GM19238 (cell line): ENCODE measurements around the gene OR52N5.

Source experiments
- DNase-seq: peaks from one replicate; pipeline ENCODE4 v3.0.0; 2011; ENCODE audit warnings: low spot score; ENCODE audit not compliant: insufficient read length

The OR52N5 gene

DNA sequence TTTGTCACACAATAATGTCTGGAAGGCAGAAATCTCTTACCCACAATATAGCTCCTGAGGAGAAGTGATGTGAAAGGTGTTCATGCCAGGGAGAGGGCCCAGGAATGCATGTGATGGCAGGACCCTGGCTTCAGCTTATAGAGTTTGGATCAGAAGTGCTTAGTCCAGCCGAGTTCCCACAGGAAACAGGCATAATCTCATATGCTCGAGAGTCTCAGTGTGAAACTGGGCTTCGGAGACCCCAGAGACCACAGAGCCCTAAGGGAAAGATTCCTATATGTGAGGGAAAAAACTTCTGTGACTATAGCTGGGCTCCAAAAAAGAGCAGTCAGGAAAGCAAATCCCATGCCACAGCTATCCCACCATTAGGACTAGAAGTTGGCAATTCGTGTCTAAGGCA lies at the start of gene OR52N5:
Gene OR52N5, minus strand, starts transcription at position 101 of the 400 bp plus-strand sequence. CDS start 4,721 bp downstream, outside the sequence.
- DNase-seq: no peak

DNA sequence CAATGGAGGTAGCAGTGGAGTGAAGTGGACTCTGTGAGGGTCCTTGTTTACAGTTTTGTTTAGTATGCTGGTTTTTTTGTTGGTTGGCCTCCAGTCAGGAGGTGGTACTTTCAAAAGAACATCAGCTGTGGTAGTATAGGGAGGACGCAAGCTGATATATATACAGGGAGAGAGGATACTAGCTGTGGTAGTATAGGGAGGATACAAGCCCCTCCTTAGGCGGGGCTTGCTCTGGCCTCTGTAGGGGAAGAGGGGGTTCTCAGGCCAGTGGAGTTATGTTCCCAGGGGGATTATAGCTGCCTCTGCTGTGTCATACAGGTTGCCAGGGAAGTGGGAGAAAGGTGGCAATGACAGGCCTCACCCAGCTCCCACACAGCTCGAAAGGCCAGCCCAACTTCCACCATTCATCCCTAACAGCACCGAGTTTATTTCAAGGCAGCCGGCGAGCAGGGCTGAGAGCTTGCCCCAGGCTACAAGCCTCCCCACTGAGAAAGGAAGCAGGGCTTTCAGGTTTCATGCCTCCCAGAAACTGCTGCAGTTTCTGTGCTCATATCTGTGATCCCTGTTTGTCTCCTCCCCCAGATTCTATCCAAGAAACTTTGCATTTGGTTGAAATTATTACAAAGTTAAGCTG lies 48.2 kb upstream of the OR52N5 start:
- no peak for DNase-seq

DNA sequence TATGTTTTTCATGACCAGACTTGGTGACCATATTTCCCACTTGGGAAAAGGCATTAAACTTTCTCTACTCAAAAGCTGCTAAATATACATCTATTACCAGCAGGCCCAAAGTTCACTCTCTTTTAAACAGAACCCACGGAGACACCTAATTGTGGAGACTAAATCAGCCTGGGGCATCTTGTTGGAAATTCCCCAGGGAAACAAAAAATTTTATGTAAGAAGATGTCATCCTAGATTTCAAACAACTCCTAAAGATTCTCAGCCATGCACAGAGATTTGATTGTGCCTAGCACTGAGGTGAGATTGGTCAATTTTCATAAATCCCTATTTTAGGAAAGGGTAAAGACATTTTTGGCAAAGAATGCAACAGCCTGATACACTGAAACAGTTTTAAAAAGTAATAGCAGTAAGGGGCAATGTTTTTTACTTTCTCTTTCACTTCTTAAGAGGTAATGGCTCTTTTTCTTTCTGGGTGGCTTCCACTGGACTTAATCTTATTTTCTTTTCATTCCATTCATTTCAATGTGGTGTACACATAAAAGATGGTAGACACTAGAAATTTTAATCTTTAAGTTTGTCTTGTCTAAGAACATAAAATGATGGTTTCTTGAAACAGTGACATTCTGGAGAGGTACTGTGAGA lies 35.2 kb upstream of the OR52N5 start:
- no peak for DNase-seq

DNA sequence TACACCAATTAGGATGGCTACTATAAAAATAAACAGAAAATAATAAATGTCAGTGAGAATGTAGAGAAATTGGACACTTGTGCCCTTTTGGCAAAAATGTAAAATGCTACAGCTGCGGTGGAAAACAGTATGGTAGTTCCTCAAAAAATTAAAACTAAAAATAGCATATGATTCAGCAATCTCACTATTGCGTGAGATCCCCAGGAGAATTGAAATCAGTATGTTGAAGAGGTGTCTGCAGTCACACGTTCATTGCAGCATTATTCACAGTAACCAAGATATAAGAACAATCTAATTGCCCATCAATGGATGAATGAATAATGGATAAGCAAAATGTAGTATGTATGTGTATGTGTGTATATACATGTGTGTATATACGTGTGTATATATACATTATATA lies 32.4 kb upstream of the OR52N5 start:
- DNase-seq: no peak

DNA sequence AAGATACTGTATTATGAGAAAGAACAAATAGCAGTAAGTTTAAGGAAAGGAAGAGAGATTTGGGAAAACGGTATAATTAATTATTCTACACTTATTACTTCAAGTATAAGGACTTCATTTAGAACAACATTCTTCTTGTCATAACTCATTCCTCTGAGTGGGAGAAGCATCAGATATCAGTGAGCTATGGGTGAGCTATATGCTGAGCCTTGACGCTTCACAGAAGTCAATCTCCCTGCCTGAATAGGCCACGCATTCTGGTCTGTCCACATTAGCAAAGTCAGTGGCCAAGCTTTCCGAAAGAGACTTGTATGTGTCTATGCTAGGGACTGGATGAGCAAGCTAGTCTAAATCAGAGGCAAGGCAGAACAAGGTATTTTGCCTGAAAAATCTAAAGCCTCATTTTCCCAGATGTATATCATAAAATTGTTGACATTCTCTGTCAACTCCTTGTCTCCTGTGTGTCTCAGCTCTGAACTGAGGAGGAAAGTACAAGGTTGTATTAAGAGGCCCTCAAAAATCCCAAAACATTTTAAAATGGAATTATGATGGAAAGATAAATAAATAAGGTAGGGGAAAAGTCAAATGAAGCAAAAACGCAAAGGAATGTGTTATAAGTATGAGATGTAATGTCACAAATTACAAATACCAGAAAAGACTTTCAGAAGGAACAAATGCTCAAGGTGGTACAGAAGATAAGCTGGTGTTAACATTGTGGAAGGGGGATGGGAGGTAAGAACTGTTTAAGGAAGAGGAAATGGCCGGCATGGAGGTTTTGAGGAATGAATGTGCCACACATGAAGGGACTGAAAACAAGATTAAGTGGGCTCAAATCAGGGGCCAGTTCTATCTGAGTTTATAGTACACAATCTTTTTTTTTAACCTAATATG lies 27.0 kb upstream of the OR52N5 start:
- no peak for DNase-seq

DNA sequence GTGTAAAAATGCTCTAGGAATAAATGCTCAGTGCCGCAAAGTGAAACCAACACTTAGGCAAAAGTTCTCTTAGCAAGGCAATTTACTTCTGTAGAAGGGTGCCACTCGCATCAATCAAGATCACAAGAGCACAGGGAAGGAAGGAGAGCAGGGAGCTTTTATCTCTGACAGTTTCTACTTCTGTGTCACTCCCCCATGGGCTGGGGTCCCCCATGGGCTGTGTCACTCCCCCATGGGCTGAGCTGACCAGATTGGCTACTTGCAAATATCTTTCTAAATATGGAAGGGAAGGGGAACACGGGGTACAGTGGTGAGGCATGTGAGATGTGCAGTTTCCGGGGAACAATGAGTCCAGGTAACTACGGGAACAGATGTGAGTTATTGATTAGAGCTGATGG lies 26.0 kb upstream of the OR52N5 start:
- no peak for DNase-seq

DNA sequence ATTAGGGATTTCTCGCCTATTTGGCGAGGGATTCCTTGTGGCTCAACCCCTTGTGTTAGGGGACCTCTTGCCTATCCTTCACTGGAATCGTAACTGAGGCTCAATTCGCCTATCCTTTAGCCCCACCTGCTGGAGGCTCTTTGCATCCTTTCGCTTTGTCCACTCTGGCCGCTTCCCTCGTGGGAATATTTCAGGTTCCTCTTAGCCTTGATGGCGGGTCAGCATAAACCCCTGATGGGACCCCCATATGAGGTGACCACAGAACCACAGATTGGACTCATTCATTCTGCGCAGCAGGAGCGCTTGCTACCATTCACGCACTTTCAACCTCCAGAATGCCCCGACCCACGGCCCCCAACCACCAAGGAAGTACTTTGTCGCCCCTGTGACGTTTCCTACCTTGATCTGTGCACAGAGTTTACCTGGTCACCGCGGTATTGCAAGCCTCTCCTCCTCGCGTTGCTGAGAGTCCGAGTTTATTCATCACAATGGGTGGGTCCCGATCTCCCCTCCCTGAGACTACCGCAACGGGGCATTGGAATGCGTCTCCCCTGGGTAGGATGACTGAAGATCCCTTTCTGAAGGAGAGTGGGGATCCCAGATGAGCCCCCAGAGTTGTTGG lies 25.5 kb upstream of the OR52N5 start, which contains the start of gene OR52N2:
Gene OR52N2, plus strand, starts transcription at position 425 of the 622 bp plus-strand sequence. CDS start 11,412 bp downstream, outside the sequence.
- peak; percentile 3 for DNase-seq

DNA sequence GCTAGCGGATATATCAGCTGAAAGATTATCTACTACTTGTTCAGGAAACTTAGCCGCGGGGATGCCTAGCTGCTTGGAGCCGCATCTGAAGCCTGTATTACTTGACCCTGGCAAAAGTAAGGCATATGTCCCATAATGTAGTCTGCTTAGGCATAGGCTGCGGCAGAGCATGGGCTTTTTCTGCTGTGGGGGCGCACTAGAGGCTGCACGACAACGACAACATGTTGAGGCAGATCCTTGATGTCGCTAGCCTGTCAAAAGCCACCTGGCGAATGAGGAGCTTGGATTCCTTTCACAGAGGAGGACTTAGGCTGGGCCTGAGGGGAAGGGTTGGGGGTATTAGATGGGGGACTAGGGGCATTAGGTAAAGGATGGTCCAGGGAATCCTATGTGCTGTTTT lies 24.4 kb upstream of the OR52N5 start:
- no peak for DNase-seq

DNA sequence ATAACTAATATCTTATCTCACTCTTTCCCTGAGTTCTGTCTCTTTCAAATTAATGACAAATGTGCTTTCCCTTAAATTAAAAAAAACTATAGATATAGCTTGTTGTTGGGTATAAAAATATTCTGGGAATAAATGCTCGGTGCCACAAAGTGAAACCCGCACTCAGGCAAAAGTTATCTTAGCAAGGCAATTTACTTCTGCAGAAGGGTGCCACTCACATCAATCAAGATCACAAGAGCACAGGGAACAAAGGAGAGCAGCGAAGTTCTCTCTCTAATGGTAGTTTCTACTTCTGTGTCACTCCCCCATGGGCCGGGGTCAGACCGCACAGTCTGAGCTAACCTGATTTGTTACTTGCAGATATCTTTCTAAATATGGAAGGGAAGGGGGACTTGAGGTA lies 20.8 kb upstream of the OR52N5 start:
- no peak for DNase-seq

DNA sequence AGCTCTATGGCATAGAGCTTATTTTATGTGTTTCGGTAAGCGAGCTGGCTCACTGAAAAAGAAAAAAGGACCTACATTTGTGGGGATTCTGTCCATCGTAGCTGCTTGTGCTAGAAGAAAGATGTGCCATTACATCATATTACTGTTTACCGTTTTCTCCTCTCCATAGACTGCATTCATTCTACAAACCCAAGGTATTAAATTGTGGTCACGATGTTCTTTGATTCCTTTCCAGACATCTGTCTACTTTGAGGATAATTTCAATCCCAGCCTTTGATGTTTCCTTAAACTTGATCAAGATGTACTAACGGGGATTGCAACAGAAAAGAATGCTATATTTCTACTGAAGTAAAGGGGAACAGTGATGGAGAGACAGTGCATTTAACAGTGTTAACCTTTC lies 13.4 kb upstream of the OR52N5 start:
- DNase-seq: no peak

DNA sequence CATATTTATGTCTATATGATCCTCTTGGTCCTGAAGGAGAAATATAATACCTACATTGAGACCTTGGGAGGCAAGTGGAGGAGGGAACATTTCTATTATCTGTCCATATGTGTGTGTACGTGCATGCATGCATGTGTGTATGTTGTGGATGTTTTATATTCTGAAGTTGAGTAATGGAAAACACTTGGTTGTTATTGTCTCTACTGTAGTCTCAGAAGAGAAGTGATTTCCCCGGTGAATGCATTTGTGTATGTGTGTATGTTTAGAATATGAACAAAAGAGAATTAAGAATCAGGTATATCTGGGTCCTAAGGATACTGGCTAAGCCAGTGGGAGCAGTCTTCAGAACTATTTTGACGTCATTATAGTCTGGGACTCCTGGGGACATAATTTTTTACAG lies 8.0 kb upstream of the OR52N5 start, which contains the start of gene OR52N1:
Gene OR52N1, minus strand, starts transcription at position 101 of the 400 bp plus-strand sequence. CDS start 2,449 bp downstream, outside the sequence.
- no peak for DNase-seq

DNA sequence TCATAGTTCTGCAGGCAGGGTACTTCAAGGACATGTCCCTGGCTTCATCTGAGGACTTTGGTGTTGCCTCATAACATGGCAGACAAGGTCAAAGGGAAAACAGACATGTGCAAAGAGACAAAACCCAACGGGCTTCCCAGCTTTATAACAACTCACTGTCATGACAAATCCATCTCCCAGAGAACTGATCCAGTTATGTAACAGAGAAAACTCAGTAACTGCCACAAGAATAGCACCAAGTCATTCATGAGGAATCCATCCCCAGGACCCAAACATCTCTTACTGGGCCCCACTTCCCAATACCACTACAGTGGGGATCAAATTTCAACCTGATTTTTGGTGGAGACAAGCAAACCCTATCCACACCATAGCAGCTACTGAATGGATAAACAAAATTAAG lies 16.1 kb downstream of the OR52N5 start:
- DNase-seq: no peak

DNA sequence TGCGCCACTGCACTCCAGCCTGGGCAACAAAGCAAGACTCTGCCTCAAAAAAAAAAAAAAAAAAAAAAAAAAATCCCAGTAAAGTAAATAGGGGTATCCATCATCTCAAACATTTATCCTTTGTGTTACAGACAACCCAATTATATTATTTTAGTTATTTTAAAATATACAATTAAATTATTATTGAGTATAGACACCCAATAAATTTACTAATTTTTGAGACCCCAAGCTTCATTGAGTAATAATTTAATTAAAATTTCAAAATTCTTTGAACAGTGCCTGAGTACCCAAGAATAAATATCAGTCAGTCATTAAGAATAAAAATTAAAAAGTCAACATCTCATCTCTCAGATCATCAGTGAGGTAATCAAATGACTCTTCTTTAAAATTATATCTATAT lies 29.2 kb downstream of the OR52N5 start, which contains the start of gene OR52N4:
Gene OR52N4, plus strand, starts transcription at position 301 of the 400 bp plus-strand sequence. CDS start 498 bp downstream, outside the sequence.
- DNase-seq: no peak

DNA sequence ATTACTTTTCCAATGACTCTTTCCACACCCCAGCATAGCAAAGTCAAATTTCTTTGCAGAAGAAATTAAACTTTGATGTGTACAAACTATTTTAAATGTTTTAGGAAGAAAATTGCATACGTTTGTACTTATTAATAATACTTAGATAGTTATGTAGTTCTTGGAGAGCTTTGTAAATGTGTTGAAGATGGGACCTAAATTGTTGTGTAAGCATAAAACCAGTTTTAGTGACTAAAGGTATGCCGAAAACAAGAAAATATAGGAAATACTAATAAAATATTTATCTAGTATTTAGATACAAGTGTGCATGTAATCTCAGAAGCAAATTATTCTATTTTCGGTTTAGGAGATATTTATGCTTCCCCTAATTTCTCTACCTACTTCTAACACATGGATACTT lies 33.3 kb downstream of the OR52N5 start:
- DNase-seq: no peak

DNA sequence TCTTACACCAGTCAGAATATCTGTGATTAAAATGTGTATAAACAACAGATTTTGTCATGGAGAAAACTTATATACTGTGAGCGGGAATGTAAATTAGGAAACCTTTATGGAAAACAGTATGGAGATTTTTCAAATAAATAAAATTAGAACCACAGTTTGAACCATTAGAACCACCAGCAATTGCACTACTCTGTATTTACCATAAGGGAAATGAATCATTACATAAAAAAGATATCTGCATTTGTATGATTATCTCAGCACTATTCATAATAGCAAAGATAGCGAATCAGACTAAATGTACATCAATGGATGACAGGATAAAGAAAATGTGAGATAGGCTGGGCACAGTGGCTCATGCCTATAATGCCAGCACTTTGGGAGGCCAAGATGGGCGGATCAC lies 36.5 kb downstream of the OR52N5 start:
- no peak for DNase-seq

DNA sequence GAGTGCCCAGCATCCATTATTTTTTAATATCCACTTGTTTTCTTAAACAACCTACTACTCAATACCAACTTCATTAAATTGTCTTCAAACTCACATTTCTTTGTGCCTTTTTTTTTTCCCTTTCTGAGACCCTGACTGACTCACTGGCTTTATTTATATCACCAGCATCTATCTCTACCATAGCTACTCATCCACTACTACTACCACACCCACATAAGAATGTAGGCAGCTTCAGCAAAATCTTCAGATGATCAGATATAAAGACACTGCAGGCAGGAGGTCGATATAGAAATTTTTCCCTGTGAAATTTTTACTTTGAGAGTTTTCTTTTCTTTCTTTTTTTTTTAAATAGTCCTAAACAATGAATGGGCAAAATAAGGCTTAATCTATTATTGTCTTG lies 44.7 kb downstream of the OR52N5 start:
- DNase-seq: no peak

DNA sequence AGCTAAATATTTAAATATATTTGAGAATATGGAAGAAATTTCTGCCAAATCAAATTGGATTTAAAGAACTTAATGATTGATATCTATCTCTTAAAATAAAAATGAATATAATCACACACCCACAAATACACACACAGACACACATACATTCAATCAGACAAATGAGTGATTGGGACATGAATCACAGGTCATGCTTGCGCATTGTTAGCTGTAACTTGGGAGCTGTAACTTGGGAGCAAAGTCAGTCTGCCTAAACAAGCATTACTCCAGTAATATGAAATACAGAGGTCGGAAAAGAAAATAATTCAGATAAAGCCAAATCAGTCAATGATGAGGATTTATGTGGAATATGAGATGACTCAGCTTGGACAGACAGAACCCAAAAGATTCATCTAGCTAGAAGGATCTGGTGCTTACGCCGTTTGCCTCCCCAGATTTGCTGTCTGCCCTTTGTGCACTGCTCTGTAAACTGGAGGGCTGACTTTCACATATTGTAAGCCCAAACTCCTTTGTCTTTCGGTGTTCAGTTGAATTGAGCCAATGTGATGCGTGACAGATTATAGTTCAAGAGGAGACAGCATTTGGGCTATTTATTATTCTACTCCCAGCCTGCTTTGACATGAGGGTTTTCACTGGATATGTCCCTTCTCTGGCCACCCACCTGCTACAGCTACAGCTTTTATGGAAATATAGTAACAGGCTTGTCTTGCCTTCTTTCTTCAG lies 45.3 kb downstream of the OR52N5 start:
- no peak for DNase-seq

DNA sequence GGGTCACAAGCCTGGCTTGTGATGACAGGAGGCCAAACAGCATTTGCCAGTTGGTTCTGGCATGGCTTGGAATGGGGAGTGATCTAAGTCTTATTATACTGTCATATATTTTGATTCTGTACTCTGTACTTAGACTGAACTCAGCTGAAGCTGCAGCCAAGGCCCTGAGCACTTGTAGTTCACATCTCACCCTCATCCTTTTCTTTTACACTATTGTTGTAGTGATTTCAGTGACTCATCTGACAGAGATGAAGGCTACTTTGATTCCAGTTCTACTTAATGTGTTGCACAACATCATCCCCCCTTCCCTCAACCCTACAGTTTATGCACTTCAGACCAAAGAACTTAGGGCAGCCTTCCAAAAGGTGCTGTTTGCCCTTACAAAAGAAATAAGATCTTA lies 46.1 kb downstream of the OR52N5 start:
- no peak for DNase-seq

DNA sequence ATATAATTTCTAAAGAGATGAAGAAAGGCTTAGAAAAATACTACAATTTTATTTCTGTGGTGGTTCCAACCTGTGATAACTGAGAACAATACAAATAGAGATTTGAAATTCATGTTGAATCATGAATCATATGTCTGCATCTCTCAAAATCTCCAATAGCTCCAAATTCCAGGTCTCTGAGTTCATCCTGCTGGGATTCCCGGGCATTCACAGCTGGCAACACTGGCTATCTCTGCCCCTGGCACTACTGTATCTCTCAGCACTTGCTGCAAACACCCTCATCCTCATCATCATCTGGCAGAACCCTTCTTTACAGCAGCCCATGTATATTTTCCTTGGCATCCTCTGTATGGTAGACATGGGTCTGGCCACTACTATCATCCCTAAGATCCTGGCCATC lies 46.8 kb downstream of the OR52N5 start, which contains the start of gene OR56B1:
Gene OR56B1, plus strand, starts transcription at position 53 of the 400 bp plus-strand sequence. Its CDS starts 69 bp downstream, at position 122.
- DNase-seq: no peak

DNA sequence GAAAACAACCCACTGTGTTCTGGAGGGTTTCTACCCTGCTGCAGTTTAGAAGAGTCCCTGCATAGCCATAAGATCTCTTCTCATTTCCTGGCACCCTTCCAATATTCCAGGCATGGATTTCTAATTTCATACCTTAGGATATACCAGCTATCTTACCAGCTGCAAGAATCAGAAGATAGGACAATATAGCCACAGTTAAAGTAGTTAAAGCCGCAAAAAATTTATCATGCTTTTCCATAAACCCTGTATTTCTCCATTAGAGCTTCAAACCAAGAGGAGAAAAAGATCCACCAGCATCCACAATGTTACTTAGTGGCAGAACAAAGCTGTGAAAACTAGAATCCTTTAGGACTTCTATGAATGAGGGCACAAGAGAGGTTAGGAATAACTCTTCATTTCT lies 55.5 kb downstream of the OR52N5 start:
- no peak for DNase-seq

DNA sequence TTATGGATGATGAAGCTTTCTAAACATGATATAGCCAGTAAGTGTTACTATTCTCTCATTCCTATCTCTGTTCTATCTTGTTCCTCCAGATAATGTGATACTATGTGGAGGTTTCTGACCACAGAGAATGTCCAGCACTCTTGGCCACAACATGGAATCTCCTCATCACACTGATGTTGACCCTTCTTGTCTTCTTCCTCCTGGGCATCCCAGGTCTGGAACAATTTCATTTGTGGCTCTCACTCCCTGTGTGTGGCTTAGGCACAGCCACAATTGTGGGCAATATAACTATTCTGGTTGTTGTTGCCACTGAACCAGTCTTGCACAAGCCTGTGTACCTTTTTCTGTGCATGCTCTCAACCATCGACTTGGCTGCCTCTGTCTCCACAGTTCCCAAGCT lies 56.8 kb downstream of the OR52N5 start:
- no peak for DNase-seq
